SK-N-SH treated with all-trans-retinoic acid at 6 μM for 48 hours (cell line): Measurements from ENCODE around the gene RPUSD2.

ENCODE experiments used
- ARNTL ChIP-seq: fragments of 450-650 bp; formaldehyde crosslinking; IDR thresholded peaks from 2 replicates; pipeline ENCODE4 v1.5.0; 2020; ENCODE audit warnings: low read depth, mild to moderate bottlenecking, moderate library complexity, borderline replicate concordance
- BACH2 ChIP-seq: fragments of 250-450 bp; sonication (Bioruptor Pico); IDR thresholded peaks from 2 replicates; pipeline ENCODE4 v1.9.0; 2021; ENCODE audit warnings: mild to moderate bottlenecking, borderline replicate concordance
- CREB5 ChIP-seq: fragments of 250-450 bp; sonication (Bioruptor Pico); IDR thresholded peaks from 2 replicates; pipeline ENCODE4 v1.5.1; 2020; ENCODE audit warnings: low read depth, mild to moderate bottlenecking, moderate library complexity
- CSRNP3 ChIP-seq: fragments of 250-450 bp; sonication (Bioruptor Pico); IDR thresholded peaks from 2 replicates; pipeline ENCODE4 v1.5.1; 2021; ENCODE audit warnings: mild to moderate bottlenecking, moderate library complexity
- ESRRG ChIP-seq: fragments of 250-450 bp; sonication (Bioruptor Pico); IDR thresholded peaks from 2 replicates; pipeline ENCODE4 v1.6.1; 2021; ENCODE audit warnings: mild to moderate bottlenecking
- GLIS3 ChIP-seq: fragments of 250-450 bp; sonication (Bioruptor Pico); IDR thresholded peaks from 2 replicates; pipeline ENCODE4 v1.5.0; 2020; ENCODE audit warnings: mild to moderate bottlenecking, moderate library complexity
- PATZ1 ChIP-seq: fragments of 250-450 bp; sonication (Bioruptor Pico); IDR thresholded peaks from 2 replicates; pipeline ENCODE4 v1.8.0; 2020; ENCODE audit warnings: mild to moderate bottlenecking, moderate library complexity, borderline replicate concordance
- TCF4 ChIP-seq: fragments of 250-450 bp; sonication (Bioruptor Pico); IDR thresholded peaks from 2 replicates; pipeline ENCODE4 v1.8.0; 2021; ENCODE audit warnings: mild to moderate bottlenecking, moderate library complexity, borderline replicate concordance
- TSHZ2 ChIP-seq: fragments of 250-450 bp; sonication (Bioruptor Pico); IDR thresholded peaks from 2 replicates; pipeline ENCODE4 v1.5.0; 2020; ENCODE audit warnings: mild to moderate bottlenecking, moderate library complexity
- ZC3H10 ChIP-seq: fragments of 250-450 bp; sonication (Bioruptor Pico); IDR thresholded peaks from 2 replicates; pipeline ENCODE4 v1.5.1; 2021; ENCODE audit warnings: mild to moderate bottlenecking, moderate library complexity
- ZFP3 ChIP-seq: fragments of 250-450 bp; sonication (Bioruptor Pico); IDR thresholded peaks from 2 replicates; pipeline ENCODE4 v1.5.0; 2020; ENCODE audit warnings: mild to moderate bottlenecking, moderate library complexity
- ZNF565 ChIP-seq: fragments of 450-650 bp; formaldehyde crosslinking; conservative IDR thresholded peaks from 2 replicates; pipeline ENCODE4 v1.5.0; 2020; ENCODE audit warnings: low read depth, mild to moderate bottlenecking, moderate library complexity

GRCh38 chr15:40545457-40545856 is 23.6 kb upstream of the RPUSD2 start:
- no peak for TF ChIP-seq ZC3H10
- TF ChIP-seq ESRRG: no peak
- no peak for TF ChIP-seq PATZ1 (CRISPR knock-in tag)
- TF ChIP-seq CREB5 (CRISPR knock-in tag): no peak
- no peak for TF ChIP-seq GLIS3 (CRISPR knock-in tag)
- no peak for TF ChIP-seq TCF4 (CRISPR knock-in tag)
- no peak for TF ChIP-seq TSHZ2 (CRISPR knock-in tag)
- TF ChIP-seq CSRNP3: no peak
- TF ChIP-seq ARNTL (CRISPR knock-in tag): no peak
- TF ChIP-seq ZFP3 (CRISPR knock-in tag): no peak
- no peak for TF ChIP-seq ZNF565 (CRISPR knock-in tag)
- TF ChIP-seq BACH2 (CRISPR knock-in tag): no peak
